Measurements from ENCODE around the gene FOXJ3. TPM values are rescaled to one million over a fixed set of nuclear protein-coding genes. Genes with fewer than 3 reads are reported as not detected.

Gene FOXJ3
- total and polyA plus RNA-seq, 2 experiments from 2014 or later, result 19.0 to 39.0 TPM

DNA sequence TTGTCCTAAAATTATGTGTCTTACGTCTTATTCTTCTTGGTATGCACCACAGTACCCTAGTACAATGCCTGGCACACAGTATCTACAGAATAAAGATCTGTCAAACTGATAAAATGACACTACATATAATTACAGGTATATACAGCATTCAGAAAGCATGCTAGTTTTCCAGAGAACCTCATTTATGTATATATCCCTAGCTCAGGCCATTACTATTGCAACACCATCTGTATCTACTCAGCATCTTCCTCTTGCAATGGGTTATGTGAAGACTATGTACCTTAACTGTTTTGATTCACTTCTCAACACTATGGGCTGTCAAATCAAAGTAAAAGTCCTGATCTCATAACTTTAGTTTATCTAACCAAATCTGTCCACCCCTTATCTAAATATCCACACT, 112.0 kb downstream of the FOXJ3 start:
- no peak overlapping the region for H3K4me3 ChIP-seq
- 94% methylated on average over 1 of the region's 1 CpG for WGBS (ENCODE audit: low lambda C conversion rate, missing lambda C conversion rate)

DNA sequence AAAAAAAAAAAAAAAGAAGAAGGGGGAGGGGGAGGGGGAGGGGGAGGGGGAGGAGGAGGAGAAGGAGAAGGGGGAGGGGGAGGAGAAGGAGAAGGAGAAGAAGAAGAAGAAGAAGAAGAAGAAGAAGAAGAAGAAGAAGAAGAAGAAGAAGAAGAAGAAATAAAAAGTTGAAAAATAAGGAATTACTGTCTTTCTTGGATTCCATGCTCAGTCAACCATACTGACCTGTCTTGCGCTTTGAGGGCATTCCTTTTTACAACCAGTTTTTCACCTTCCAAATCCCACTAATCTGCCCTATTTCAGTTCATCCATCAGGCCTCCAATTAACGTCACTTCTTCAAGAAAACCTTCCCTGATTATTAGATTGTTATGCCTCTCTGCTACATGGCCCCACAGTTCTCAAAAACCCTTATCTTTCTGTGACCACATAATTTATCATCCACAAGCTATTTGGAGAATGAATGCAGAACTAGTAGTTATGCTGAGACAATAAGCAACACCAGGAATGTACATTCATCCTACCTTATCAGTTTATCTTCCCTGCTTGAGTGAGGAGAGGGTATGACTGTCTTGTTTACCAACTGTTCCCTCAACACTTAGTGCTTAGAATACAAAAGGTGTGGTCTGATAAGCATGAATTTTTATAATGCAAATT, 113.0 kb downstream of the FOXJ3 start:
- no peak for DNase-seq (ENCODE audit: low spot score)
- Histone ChIP-seq H4K20me1 (ENCODE audit: insufficient read depth, poor library complexity, severe bottlenecking) (peaks cover 5% of the 10 kb centered on the region), H2AFZ (no peak overlapping the region)

More for the DNA sequence above, 112.0 kb downstream of the FOXJ3 start:
- no peak for DNase-seq (ENCODE audit: low spot score)
- no peak overlapping the region for H3K4me2 ChIP-seq
- H3K27me3 ChIP-seq, result no peaks in the 10 kb centered on the region
- peaks cover 57% of the 10 kb centered on the region for H3K79me2 ChIP-seq
- H3K27ac ChIP-seq, result peak overlapping the region; percentile 50
- no peaks in the 10 kb centered on the region for H3K4me1 ChIP-seq (ENCODE audit: insufficient read depth)
- no peaks in the 10 kb centered on the region for H3K9me3 ChIP-seq (ENCODE audit: low read depth)
- peaks cover 5% of the 10 kb centered on the region for H4K20me1 ChIP-seq (ENCODE audit: insufficient read depth, poor library complexity, severe bottlenecking)
- H3K36me3 ChIP-seq (replicated peaks; ENCODE audit: insufficient read depth, low read depth), result no peaks in the 10 kb centered on the region
- no peak for TF ChIP-seq EZH2phosphoT487 (IDR thresholded peaks at IDR 0.05; ENCODE audit: low read depth, severe bottlenecking, unreplicated experiment)
- no peak for TF ChIP-seq EZH2 (IDR thresholded peaks at IDR 0.05; ENCODE audit: borderline replicate concordance)
- TF ChIP-seq, protein P1, sequence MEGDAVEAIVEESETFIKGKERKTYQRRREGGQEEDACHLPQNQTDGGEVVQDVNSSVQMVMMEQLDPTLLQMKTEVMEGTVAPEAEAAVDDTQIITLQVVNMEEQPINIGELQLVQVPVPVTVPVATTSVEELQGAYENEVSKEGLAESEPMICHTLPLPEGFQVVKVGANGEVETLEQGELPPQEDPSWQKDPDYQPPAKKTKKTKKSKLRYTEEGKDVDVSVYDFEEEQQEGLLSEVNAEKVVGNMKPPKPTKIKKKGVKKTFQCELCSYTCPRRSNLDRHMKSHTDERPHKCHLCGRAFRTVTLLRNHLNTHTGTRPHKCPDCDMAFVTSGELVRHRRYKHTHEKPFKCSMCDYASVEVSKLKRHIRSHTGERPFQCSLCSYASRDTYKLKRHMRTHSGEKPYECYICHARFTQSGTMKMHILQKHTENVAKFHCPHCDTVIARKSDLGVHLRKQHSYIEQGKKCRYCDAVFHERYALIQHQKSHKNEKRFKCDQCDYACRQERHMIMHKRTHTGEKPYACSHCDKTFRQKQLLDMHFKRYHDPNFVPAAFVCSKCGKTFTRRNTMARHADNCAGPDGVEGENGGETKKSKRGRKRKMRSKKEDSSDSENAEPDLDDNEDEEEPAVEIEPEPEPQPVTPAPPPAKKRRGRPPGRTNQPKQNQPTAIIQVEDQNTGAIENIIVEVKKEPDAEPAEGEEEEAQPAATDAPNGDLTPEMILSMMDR (IDR thresholded peaks at IDR 0.05; ENCODE audit: poor library complexity), result no peak
- H2AFZ ChIP-seq, result no peak overlapping the region
- H3K9me2 ChIP-seq (replicated peaks; ENCODE audit: insufficient read depth), result no peaks in the 10 kb centered on the region

DNA sequence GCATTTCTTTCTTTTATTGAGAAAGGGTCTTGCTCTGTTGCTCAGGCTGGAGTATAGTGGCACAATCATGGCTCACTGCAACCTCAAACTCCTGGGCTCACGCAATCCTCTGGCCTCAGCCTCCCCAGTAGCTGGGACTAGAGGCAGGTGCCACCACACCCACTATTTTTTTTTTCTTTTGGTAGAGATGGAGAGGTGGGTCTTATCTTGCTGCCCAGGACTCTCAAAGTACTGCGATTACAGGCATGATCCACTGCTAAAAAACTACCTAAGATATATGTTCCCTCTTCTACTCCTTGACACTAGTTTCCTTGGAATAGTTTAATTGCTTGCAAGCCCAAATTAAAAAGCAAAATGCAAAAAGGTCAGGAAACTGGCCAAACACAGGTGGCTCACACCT, 113.6 kb downstream of the FOXJ3 start:
- H3K27ac ChIP-seq, result no peak overlapping the region
- no peak overlapping the region for H3K4me3 ChIP-seq
- no peak overlapping the region for H3K4me2 ChIP-seq
- no peaks in the 10 kb centered on the region for H3K36me3 ChIP-seq (replicated peaks; ENCODE audit: insufficient read depth, low read depth)
- TF ChIP-seq, protein P1 (IDR thresholded peaks at IDR 0.05; ENCODE audit: poor library complexity), result no peak
- TF ChIP-seq EZH2 (IDR thresholded peaks at IDR 0.05; ENCODE audit: borderline replicate concordance) (no peak), EZH2phosphoT487 (IDR thresholded peaks at IDR 0.05; ENCODE audit: low read depth, severe bottlenecking, unreplicated experiment) (no peak)
- H3K4me1 ChIP-seq (ENCODE audit: insufficient read depth), result no peaks in the 10 kb centered on the region
- WGBS (ENCODE audit: low lambda C conversion rate, missing lambda C conversion rate), result 98% methylated on average over 2 of the region's 2 CpGs
- H3K9me2 ChIP-seq (replicated peaks; ENCODE audit: insufficient read depth), result no peaks in the 10 kb centered on the region
- peaks cover 5% of the 10 kb centered on the region for H4K20me1 ChIP-seq (ENCODE audit: insufficient read depth, poor library complexity, severe bottlenecking)
- DNase-seq (ENCODE audit: low spot score), result no peak
- no peaks in the 10 kb centered on the region for H3K27me3 ChIP-seq
- no peak overlapping the region for H2AFZ ChIP-seq
- no peaks in the 10 kb centered on the region for H3K9me3 ChIP-seq (ENCODE audit: low read depth)
- H3K79me2 ChIP-seq, result peaks cover 68% of the 10 kb centered on the region

More for the DNA sequence above, 113.0 kb downstream of the FOXJ3 start:
- H3K9me2 ChIP-seq (replicated peaks; ENCODE audit: insufficient read depth), result no peaks in the 10 kb centered on the region
- H3K27me3 ChIP-seq, result no peaks in the 10 kb centered on the region
- WGBS (ENCODE audit: low lambda C conversion rate, missing lambda C conversion rate), result 71% methylated on average over 2 of the region's 2 CpGs
- TF ChIP-seq, protein P1 (IDR thresholded peaks at IDR 0.05; ENCODE audit: poor library complexity), result no peak
- TF ChIP-seq EZH2 (IDR thresholded peaks at IDR 0.05; ENCODE audit: borderline replicate concordance), result no peak
- no peak overlapping the region for H3K4me3 ChIP-seq
- H3K4me1 ChIP-seq (ENCODE audit: insufficient read depth), result no peaks in the 10 kb centered on the region
- no peak overlapping the region for H3K27ac ChIP-seq
- no peaks in the 10 kb centered on the region for H3K36me3 ChIP-seq (replicated peaks; ENCODE audit: insufficient read depth, low read depth)
- peaks cover 61% of the 10 kb centered on the region for H3K79me2 ChIP-seq
- H3K9me3 ChIP-seq (ENCODE audit: low read depth), result no peaks in the 10 kb centered on the region
- H3K4me2 ChIP-seq, result no peak overlapping the region
